Activated CD8-positive, alpha-beta T cell treated with anti-CD3 and anti-CD28 coated beads, Interleukin-2, amount 10 ng/mL, durations not matched to agents 7 days and 5 days (primary cell): Measurements from ENCODE around the gene L1CAM. TPM values are rescaled to one million over a fixed set of nuclear protein-coding genes. Genes with fewer than 3 reads are reported as not detected.
A peak's percentile ranks its signal among the peaks of the same experiment; 100 is the strongest.

Source experiments
- ATAC-seq: fragments of 150-1000 bp; cut with Tn5 transposase; one replicate; pipeline ENCODE4 v1.10.0; 2021; ENCODE audit warnings: moderate library complexity
- CTCF ChIA-PET: fragments of 350-600 bp; sonication (Branson Sonifier 250); formaldehyde crosslinking; loops from one replicate; lab custom pipeline; 2021; ENCODE audit warnings: antibody characterized with exemption; lab: Charles Lee
- POLR2A ChIA-PET: fragments of 350-600 bp; sonication (Branson Sonifier 250); formaldehyde crosslinking; loops from one replicate; lab custom pipeline; 2021; ENCODE audit warnings: antibody characterized with exemption; lab: Charles Lee
- DNase-seq: peaks from one replicate; pipeline ENCODE4 v3.0.0-alpha.2; 2020
- H3K27ac Mint-ChIP-seq: one replicate; pipeline ENCODE4 v1.8.0; 2021; ENCODE audit warnings: mild to moderate bottlenecking, mixed read lengths
- H3K27me3 Mint-ChIP-seq: one replicate; pipeline ENCODE4 v1.8.0; 2021; ENCODE audit warnings: low read depth, mixed read lengths
- H3K36me3 Mint-ChIP-seq: one replicate; pipeline ENCODE4 v1.8.0; 2021; ENCODE audit warnings: low read depth, mixed read lengths
- H3K4me1 Mint-ChIP-seq: one replicate; pipeline ENCODE4 v1.8.0; 2021; ENCODE audit warnings: low read depth, mixed read lengths
- H3K4me3 Mint-ChIP-seq: one replicate; pipeline ENCODE4 v1.8.0; 2021; ENCODE audit warnings: mild to moderate bottlenecking, mixed read lengths
- H3K9me3 Mint-ChIP-seq: one replicate; pipeline ENCODE4 v1.8.0; 2022; ENCODE audit warnings: mixed read lengths; ENCODE audit not compliant: insufficient read depth
- total RNA-seq, 2 experiments: library from RNA; stranded (reverse); gene quantifications; one replicate each; pipeline ENCODE4 v1.2.3, GENCODE V29; 2021

The L1CAM gene
- total RNA-seq, 2 experiments from 2014 or later = 7.1 to 7.5 TPM

DNA sequence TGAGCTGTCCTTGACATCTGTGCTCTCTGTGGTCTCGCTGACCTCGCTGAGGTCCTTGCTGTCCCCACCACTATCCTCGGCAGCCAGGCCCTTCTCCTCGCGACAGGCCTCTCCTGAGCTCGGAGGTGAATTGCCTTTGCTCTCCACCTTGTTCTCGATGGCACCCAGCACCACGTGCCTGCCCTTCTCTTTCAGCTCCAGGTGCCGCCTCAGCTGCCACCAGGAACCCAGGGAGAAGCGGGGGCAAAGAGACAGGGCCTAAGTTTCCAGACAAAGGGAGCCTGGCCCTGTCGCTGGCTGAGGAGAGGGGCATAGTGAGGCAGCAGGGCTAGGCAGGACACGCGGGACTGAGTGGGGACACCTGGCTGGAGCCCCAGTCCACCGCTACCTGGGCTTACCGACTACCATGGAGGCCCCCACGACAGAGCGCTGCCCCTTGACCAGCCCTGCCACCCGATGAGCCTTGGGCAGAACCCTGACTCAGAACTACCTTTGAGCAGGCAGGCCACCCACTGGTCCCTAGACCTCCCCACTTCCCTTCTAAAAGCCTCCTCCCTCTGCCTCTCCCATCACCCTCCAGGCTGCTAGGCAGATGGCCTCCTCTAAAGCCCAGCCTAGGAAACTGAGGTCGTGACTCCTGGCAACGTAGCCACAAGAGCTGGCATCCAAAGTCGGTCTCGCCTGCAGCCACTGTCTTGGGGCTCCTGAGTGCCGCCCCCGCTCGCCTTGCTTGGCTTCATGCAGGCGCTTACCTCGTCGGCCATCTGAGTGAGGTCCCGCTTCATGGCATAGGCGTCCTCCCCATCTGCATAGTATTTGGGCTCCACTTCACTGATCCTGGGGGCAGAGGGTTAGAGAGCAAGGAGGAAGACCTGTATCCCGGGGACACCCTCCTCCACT is 44.3 kb upstream of the L1CAM start:
- DNase-seq (no peak), ATAC-seq (no peak)
- Mint-ChIP-seq H3K4me3 (no peak overlapping the region), H3K36me3 (peaks cover 23% of the 10 kb centered on the region), H3K27ac (no peak overlapping the region), H3K9me3 (no peaks in the 10 kb centered on the region), H3K4me1 (peaks cover 28% of the 10 kb centered on the region), H3K27me3 (no peaks in the 10 kb centered on the region)
- ChIA-PET CTCF (interaction anchor here (10.6 kb wide), 1 partner anchor 19 kb away, joined by 228 read pairs; the partner anchor contains the start of gene RENBP), POLR2A (interaction anchor here (9.3 kb wide), 1 partner anchor 17 kb away, joined by 84 read pairs; the partner anchor contains the start of gene RENBP)

DNA sequence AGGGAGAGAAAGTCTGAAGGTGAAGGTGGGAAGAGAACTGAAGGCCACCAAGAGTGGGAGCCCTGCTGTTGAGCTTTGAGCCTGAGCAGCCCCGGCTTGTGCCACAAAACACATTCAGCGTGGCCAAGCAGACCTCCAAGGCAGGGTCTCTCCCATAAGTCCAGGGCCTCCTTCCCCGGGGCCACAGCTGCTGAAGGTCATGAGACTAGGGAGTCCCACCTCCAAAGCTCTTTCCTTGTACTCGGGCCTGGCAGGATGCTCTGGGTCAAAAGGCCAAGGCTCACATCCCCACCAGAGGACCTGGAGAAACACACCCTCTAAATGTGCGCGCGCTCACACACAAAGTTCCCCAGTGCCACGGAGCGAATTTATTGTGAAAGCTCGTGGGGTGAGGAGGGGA is 43.6 kb upstream of the L1CAM start:
- H3K36me3 Mint-ChIP-seq = peaks cover 29% of the 10 kb centered on the region
- ATAC-seq (no peak), DNase-seq (no peak)
- H3K4me1 Mint-ChIP-seq = peaks cover 28% of the 10 kb centered on the region
- H3K27ac Mint-ChIP-seq = peak overlapping the region; percentile 94
- peak overlapping the region; percentile 86 for H3K4me3 Mint-ChIP-seq
- no peaks in the 10 kb centered on the region for H3K9me3 Mint-ChIP-seq
- ChIA-PET CTCF (interaction anchor here (10.6 kb wide), 1 partner anchor 19 kb away, joined by 228 read pairs; the partner anchor contains the start of gene RENBP), POLR2A (interaction anchor here (1.0 to 9.3 kb wide), 2 partner anchors 10 to 18 kb away, joined by 3 to 84 read pairs; partner anchors contain the start of gene RENBP)
- H3K27me3 Mint-ChIP-seq = no peaks in the 10 kb centered on the region

DNA sequence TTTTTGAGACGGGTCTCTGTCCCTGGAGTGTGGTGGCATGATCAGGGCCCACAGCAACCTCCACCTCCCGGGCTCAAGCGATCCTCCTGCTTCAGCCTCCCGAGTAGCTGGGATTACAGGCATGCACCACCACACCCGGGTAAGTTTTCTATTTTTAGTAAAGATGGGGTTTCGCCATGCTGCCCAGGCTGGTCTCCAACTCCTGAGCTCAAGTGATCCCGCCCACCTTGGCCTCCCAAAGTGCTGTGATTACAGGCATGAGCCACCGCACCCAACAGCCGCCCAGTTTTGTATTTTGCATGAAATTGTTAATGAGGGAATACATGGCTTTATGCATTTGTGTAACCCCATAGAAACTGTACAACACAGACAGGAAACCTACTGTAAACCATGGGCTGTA is 42.9 kb upstream of the L1CAM start:
- ChIA-PET POLR2A (interaction anchor here (0.7 to 9.3 kb wide), 6 partner anchors 8 to 41 kb away, joined by 3 to 90 read pairs (median 4); partner anchors contain the start of genes HCFC1, RENBP and TMEM187), CTCF (interaction anchor here (1.0 to 10.6 kb wide), 4 partner anchors 13 to 165 kb away, joined by 3 to 228 read pairs (median 4); partner anchors contain the start of genes PLXNB3 and RENBP)
- H3K36me3 Mint-ChIP-seq = peaks cover 36% of the 10 kb centered on the region
- H3K9me3 Mint-ChIP-seq = no peaks in the 10 kb centered on the region
- no peak for DNase-seq
- H3K4me3 Mint-ChIP-seq = peak overlapping the region; percentile 86
- H3K27me3 Mint-ChIP-seq = no peaks in the 10 kb centered on the region
- peaks cover 28% of the 10 kb centered on the region for H3K4me1 Mint-ChIP-seq
- no peak for ATAC-seq
- peak overlapping the region; percentile 94 for H3K27ac Mint-ChIP-seq

GRCh38 chrX:153927922-153928760 is 42.2 kb upstream of the L1CAM start:
- Mint-ChIP-seq H3K27ac (peak overlapping the region; percentile 98), H3K9me3 (no peaks in the 10 kb centered on the region), H3K4me3 (peak overlapping the region; percentile 86), H3K4me1 (peaks cover 28% of the 10 kb centered on the region), H3K36me3 (peaks cover 42% of the 10 kb centered on the region), H3K27me3 (no peaks in the 10 kb centered on the region)
- peak; percentile 94 for DNase-seq
- ChIA-PET POLR2A (interaction anchor here (0.6 to 9.3 kb wide), 10 partner anchors 9 to 167 kb away, joined by 3 to 90 read pairs (median 4); partner anchors contain the start of genes HCFC1, RENBP and TMEM187), CTCF (interaction anchor here (1.0 to 10.6 kb wide), 6 partner anchors 11 to 164 kb away, joined by 3 to 228 read pairs (median 4); partner anchors contain the start of genes HCFC1, PLXNB3, RENBP and TMEM187)
- ATAC-seq = peak; percentile 85

GRCh38 chrX:153927672-153927921 is 41.6 kb upstream of the L1CAM start:
- H3K36me3 Mint-ChIP-seq = peaks cover 47% of the 10 kb centered on the region
- ChIA-PET POLR2A (interaction anchor here (0.6 to 9.3 kb wide), 9 partner anchors 12 to 167 kb away, joined by 3 to 90 read pairs (median 5); partner anchors contain the start of genes HCFC1, RENBP and TMEM187), CTCF (interaction anchor here (1.3 to 10.6 kb wide), 4 partner anchors 12 to 162 kb away, joined by 3 to 228 read pairs (median 20); partner anchors contain the start of genes HCFC1, RENBP and TMEM187)
- peak overlapping the region; percentile 98 for H3K27ac Mint-ChIP-seq
- H3K4me1 Mint-ChIP-seq = peaks cover 31% of the 10 kb centered on the region
- no peaks in the 10 kb centered on the region for H3K9me3 Mint-ChIP-seq
- H3K4me3 Mint-ChIP-seq = peak overlapping the region; percentile 84
- DNase-seq (peak; percentile 44), ATAC-seq (peak; percentile 1)
- no peaks in the 10 kb centered on the region for H3K27me3 Mint-ChIP-seq

DNA sequence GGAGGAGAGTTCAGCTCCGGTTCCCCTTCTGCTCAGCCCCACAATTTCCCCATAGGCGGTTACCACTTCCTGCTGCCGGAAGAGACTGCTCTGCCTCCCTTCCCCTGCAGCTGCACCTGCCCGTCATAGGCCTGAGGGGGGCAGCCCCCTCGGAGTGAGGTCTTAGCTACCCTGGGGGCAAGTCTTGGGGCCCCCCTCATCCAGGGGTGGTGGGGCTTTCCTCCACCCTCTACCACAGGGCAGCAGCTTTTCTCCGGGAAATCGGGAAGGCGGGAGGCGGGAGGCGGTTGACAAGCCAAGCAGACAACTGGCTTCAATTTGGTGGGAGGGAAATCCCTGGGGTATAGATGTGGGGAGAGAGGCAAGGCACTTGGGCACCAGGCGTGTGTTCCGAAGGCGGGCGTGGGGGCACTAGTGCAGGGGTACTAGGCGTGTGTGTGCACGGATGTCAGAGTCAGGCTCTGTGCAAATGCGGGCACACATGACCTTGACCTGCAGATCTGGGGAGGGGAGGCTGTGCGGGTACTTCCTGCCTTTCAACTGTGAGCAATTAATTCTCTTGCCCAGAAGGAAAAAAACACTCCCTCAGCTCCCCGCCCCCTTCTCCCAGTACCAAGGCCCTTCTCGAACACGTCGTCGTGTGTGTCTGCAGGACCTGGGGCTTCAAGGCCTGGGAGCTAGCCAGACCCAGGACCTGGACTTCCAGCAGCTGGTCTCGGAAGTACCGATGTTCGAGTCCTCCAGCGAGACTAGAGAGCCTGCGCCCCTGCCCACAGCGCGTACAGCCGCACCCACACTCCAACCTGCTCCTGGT is 41.1 kb upstream of the L1CAM start:
- Mint-ChIP-seq H3K27ac (peak overlapping the region; percentile 98), H3K27me3 (no peaks in the 10 kb centered on the region), H3K36me3 (peaks cover 51% of the 10 kb centered on the region), H3K4me1 (peaks cover 36% of the 10 kb centered on the region), H3K4me3 (peak overlapping the region; percentile 84), H3K9me3 (no peaks in the 10 kb centered on the region)
- ChIA-PET CTCF (interaction anchor here (0.8 to 10.6 kb wide), 4 partner anchors 13 to 446 kb away, joined by 3 to 228 read pairs (median 20); partner anchors contain the start of genes HCFC1, RENBP and TMEM187), POLR2A (interaction anchor here (0.6 to 9.3 kb wide), 15 partner anchors 9 to 168 kb away, joined by 3 to 90 read pairs (median 4); partner anchors contain the start of genes HCFC1, RENBP and TMEM187)
- ATAC-seq = peak; percentile 42
- peak; percentile 87 for DNase-seq

DNA sequence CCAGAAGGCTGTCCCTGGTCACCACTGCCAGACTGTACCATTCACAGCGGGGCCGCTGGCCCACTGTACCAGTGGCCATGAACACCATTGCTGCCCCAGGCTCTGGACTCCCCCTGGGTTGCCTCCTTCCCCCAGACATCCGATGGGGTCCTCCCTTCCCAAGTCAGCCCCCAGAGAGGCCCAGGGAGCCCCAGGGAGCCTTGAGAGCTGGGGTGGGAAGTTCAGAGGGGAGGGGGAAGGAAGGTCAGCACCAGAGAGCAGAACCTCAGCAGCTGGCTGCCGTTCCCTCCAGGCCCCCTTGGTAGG is 40.5 kb upstream of the L1CAM start:
- peak; percentile 5 for ATAC-seq
- ChIA-PET CTCF (interaction anchor here (0.8 to 10.6 kb wide), 3 partner anchors 22 to 447 kb away, joined by 3 to 228 read pairs (median 37); partner anchors contain the start of genes HCFC1, RENBP and TMEM187), POLR2A (interaction anchor here (0.6 to 9.3 kb wide), 15 partner anchors 10 to 94 kb away, joined by 3 to 90 read pairs (median 4); partner anchors contain the start of genes HCFC1, RENBP and TMEM187)
- H3K4me3 Mint-ChIP-seq = peak overlapping the region; percentile 84
- DNase-seq = no peak
- peaks cover 50% of the 10 kb centered on the region for H3K36me3 Mint-ChIP-seq
- peak overlapping the region; percentile 98 for H3K27ac Mint-ChIP-seq
- no peaks in the 10 kb centered on the region for H3K9me3 Mint-ChIP-seq
- peaks cover 39% of the 10 kb centered on the region for H3K4me1 Mint-ChIP-seq
- no peaks in the 10 kb centered on the region for H3K27me3 Mint-ChIP-seq

GRCh38 chrX:153925739-153926551 is 40.0 kb upstream of the L1CAM start, which contains the start of gene ARHGAP4:
ARHGAP4 (minus strand) TSS chrX:153926264; CDS start chrX:153926202, 62 bp downstream.
- CTCF ChIA-PET = interaction anchor here (1.0 to 10.6 kb wide), 6 partner anchors 15 to 132 kb away, joined by 3 to 228 read pairs (median 6); partner anchors contain the start of genes HCFC1, IDH3G, RENBP and SSR4
- POLR2A ChIA-PET = interaction anchor here (0.6 to 9.3 kb wide), 16 partner anchors 11 to 199 kb away, joined by 3 to 90 read pairs (median 4); partner anchors contain the start of genes HCFC1, RENBP and TMEM187
- ATAC-seq (peak; percentile 6), DNase-seq (peak; percentile 60)
- Mint-ChIP-seq H3K4me3 (peak within 1 kb of the TSS; percentile 95), H3K27ac (peak within 1 kb of the TSS; percentile 98), H3K4me1 (peaks cover 35% of the 10 kb centered on the region), H3K36me3 (peaks cover 47% of the 10 kb centered on the region), H3K27me3 (no peaks in the 10 kb centered on the region), H3K9me3 (no peaks in the 10 kb centered on the region)

DNA sequence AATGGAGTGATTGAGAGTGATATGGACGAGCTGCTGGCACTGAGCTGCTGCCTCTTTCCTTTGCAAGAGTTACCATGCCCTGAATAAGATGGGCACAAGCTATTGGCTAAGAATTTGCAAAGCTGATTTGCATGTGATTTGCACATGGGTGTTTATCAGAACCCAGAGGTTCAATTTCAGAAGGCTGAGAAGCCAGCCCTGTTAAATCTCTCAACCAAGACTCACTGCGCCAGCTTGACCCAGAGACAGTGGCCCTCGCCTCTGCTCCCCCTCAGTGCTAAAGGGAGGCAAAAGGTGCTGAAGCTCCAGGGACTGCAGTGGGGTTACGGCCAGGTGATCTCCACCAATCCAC is 39.4 kb upstream of the L1CAM start:
- ChIA-PET POLR2A (interaction anchor here (1.0 to 9.3 kb wide), 9 partner anchors 11 to 198 kb away, joined by 3 to 90 read pairs (median 6); partner anchors contain the start of genes HCFC1, RENBP and TMEM187), CTCF (interaction anchor here (1.0 to 10.6 kb wide), 8 partner anchors 10 to 131 kb away, joined by 3 to 228 read pairs (median 6); partner anchors contain the start of genes HCFC1, IDH3G, NAA10 and RENBP)
- H3K27me3 Mint-ChIP-seq = no peaks in the 10 kb centered on the region
- DNase-seq = no peak
- peak overlapping the region; percentile 96 for H3K27ac Mint-ChIP-seq
- peak overlapping the region; percentile 95 for H3K4me3 Mint-ChIP-seq
- no peaks in the 10 kb centered on the region for H3K9me3 Mint-ChIP-seq
- peaks cover 41% of the 10 kb centered on the region for H3K36me3 Mint-ChIP-seq
- H3K4me1 Mint-ChIP-seq = peaks cover 29% of the 10 kb centered on the region
- no peak for ATAC-seq
